Panc1 (cell line): ENCODE measurements around the gene EPHB2.

Experiments
- CTCF ChIP-seq: fragments of 450-650 bp; IDR thresholded peaks from 2 replicates; pipeline ENCODE4 v1.5.1; 2017; ENCODE audit warnings: mild to moderate bottlenecking
- POLR2AphosphoS5 ChIP-seq: IDR thresholded peaks from 2 replicates; pipeline ENCODE4 v1.6.1; 2012; ENCODE audit warnings: mild to moderate bottlenecking, low read depth, low read length, moderate library complexity

- TF ChIP-seq CTCF (no peak), POLR2AphosphoS5 (no peak)
Observed at GRCh38 chr1:22688466-22688865, 22.2 kb upstream of the EPHB2 start.
